B cell (primary cell): Measurements from ENCODE around the gene PPP1R3E. TPM values are rescaled to one million over a fixed set of nuclear protein-coding genes. Genes with fewer than 3 reads are reported as not detected.
"Not testable (repeated sequence)": the region's sequence is repeated elsewhere in the genome, so short reads cannot be mapped to it uniquely, and the experiment has no call there.

Experiments used
- ATAC-seq: fragments of 200-7000 bp; cut with Tn5 transposase; one replicate; pipeline ENCODE4 v1.10.0; 2021; ENCODE audit warnings: low read depth, mild to moderate bottlenecking, moderate number of reproducible peaks, moderate library complexity
- CTCF ChIA-PET: fragments of 350-600 bp; sonication (Branson Sonifier 250); formaldehyde crosslinking; loops from one replicate; lab custom pipeline; 2021; ENCODE audit warnings: antibody characterized with exemption, inconsistent platforms; lab: Charles Lee
- POLR2A ChIA-PET: fragments of 350-600 bp; sonication (Branson Sonifier 250); formaldehyde crosslinking; loops from one replicate; lab custom pipeline; 2021; ENCODE audit warnings: antibody characterized with exemption; lab: Charles Lee
- DNase-seq: peaks from one replicate; pipeline ENCODE4 v3.0.0; 2013
- H2AFZ ChIP-seq: 2 replicates; pipeline ENCODE4 v1.6.1; 2012; ENCODE audit warnings: mild to moderate bottlenecking, low read depth, low read length; ENCODE audit not compliant: insufficient read depth, poor library complexity, severe bottlenecking
- H3K27ac ChIP-seq, 2 donors: 1 replicate in 1 of 2; 2 replicates in 1 of 2; pipeline ENCODE4 v1.5.1; 2012 to 2013; ENCODE audit warnings: low read length in 2 of 2, mild to moderate bottlenecking in 2 of 2, moderate library complexity in 1 of 2
- H3K27me3 ChIP-seq, 4 experiments: fragments of 200-600 bp in 1 of 4; sonication (generic) in 1 of 4; replicated peaks in 1 of 4; 1 replicate in 2 of 4; 2 replicates in 2 of 4; pipeline versions ENCODE4 v1.6.1 to v1.7.0; 2013 to 2016; ENCODE audit warnings: low read length in 3 of 4, mild to moderate bottlenecking in 2 of 4, mixed read lengths in 1 of 4, moderate library complexity in 1 of 4; ENCODE audit not compliant: insufficient read depth in 4 of 4, control insufficient read depth in 3 of 4; ENCODE audit errors: control extremely low read depth in 1 of 4
- H3K36me3 ChIP-seq, 2 experiments: replicated peaks in 1 of 2; 1 replicate in 1 of 2; 2 replicates in 1 of 2; pipeline versions ENCODE4 v1.6.1 to v1.7.1; 2013; ENCODE audit warnings: low read length in 1 of 2; ENCODE audit not compliant: insufficient read depth in 2 of 2, control insufficient read depth in 1 of 2; ENCODE audit errors: control extremely low read depth in 1 of 2, extremely low read depth in 1 of 2
- H3K4me1 ChIP-seq, 2 donors: fragments of 200-600 bp in 1 of 2; sonication (generic) in 1 of 2; 1 replicate in 1 of 2; 2 replicates in 1 of 2; pipeline versions ENCODE4 v1.5.1 to v1.6.1; 2013 to 2017; ENCODE audit warnings: low read length in 2 of 2; ENCODE audit not compliant: control insufficient read depth in 2 of 2, insufficient read depth in 2 of 2
- H3K4me2 ChIP-seq: replicated peaks from 2 replicates; pipeline ENCODE3; 2012; ENCODE audit warnings: mild to moderate bottlenecking, low read depth, low read length; ENCODE audit not compliant: poor library complexity, severe bottlenecking
- H3K4me3 ChIP-seq, 5 experiments: fragments of 200-600 bp in 1 of 5; sonication (generic) in 1 of 5; 1 replicate in 3 of 5; 2 replicates in 2 of 5; pipeline versions ENCODE4 v1.5.1 to v1.7.0; 2011 to 2016; ENCODE audit warnings: low read length in 4 of 5, mild to moderate bottlenecking in 4 of 5, low read depth in 2 of 5, control low read depth in 1 of 5, moderate library complexity in 1 of 5; ENCODE audit not compliant: insufficient read depth in 1 of 5; ENCODE audit errors: control extremely low read depth in 1 of 5, extremely low read depth in 1 of 5
- H3K79me2 ChIP-seq: fragments of 200-600 bp; sonication (generic); one replicate; pipeline ENCODE4 v1.6.0; 2016; ENCODE audit warnings: low read length; ENCODE audit not compliant: control insufficient read depth, insufficient read depth
- H3K9ac ChIP-seq: fragments of 200-600 bp; sonication (generic); 2 replicates; pipeline ENCODE4 v1.6.1; 2017; ENCODE audit warnings: mild to moderate bottlenecking, low read length, moderate library complexity
- H3K9me3 ChIP-seq, 3 donors: one replicate each; pipeline versions ENCODE4 v1.6.1 to v1.7.1; 2013; ENCODE audit warnings: low read length in 2 of 3; ENCODE audit not compliant: control insufficient read depth in 2 of 3, insufficient read depth in 1 of 3; ENCODE audit errors: control extremely low read depth in 1 of 3
- H4K20me1 ChIP-seq: 2 replicates; pipeline ENCODE4 v1.6.0; 2012; ENCODE audit warnings: mild to moderate bottlenecking, low read length; ENCODE audit not compliant: insufficient read depth, control insufficient read depth, poor library complexity, severe bottlenecking
- H3K27ac Mint-ChIP-seq: one replicate; pipeline ENCODE4 v1.8.0; 2021; ENCODE audit warnings: mixed read lengths
- H3K27me3 Mint-ChIP-seq: one replicate; pipeline ENCODE4 v1.8.0; 2021; ENCODE audit warnings: mixed read lengths
- H3K4me1 Mint-ChIP-seq: one replicate; pipeline ENCODE4 v1.8.0; 2021; ENCODE audit warnings: mixed read lengths
- H3K4me3 Mint-ChIP-seq: one replicate; pipeline ENCODE4 v1.8.0; 2021; ENCODE audit warnings: mixed read lengths
- H3K9me3 Mint-ChIP-seq: one replicate; pipeline ENCODE4 v1.8.0; 2022; ENCODE audit warnings: mixed read lengths; ENCODE audit not compliant: insufficient read depth
- EZH2 ChIP-seq: IDR thresholded peaks from 2 replicates; pipeline ENCODE4 v1.6.1; 2012; ENCODE audit warnings: borderline replicate concordance, low read depth, mild to moderate bottlenecking, moderate library complexity, low read length; ENCODE audit not compliant: insufficient read depth, poor library complexity, severe bottlenecking
- WGBS: methylation state at CpG from one replicate; pipeline ENCODE4 v1.1.5; 2013; ENCODE audit warnings: missing lambda C conversion rate; ENCODE audit not compliant: insufficient coverage; 5-methylcytosine and 5-hydroxymethylcytosine counted together
- intact Hi-C: fragments of 100-400 bp; cut with micrococcal nuclease; formaldehyde crosslinking; loops from one replicate; pipeline ENCODE4 v1.10.0; 2022
- polyA plus RNA-seq: library from polyadenylated mRNA; depleted of rRNA; stranded (reverse); fragments of >200 nt; gene quantifications from 2 replicates; pipeline ENCODE4 v1.2.3, GENCODE V29; 2012
- total RNA-seq, 2 donors: library from RNA; stranded (reverse); fragments of 120-200 nt in 1 of 2; gene quantifications; 1 replicate in 1 of 2; 2 replicates in 1 of 2; pipeline versions ENCODE4 v1.2.3 to v1.2.4, GENCODE V29; 2013 to 2022
- TF ChIP-seq, protein P1 (sequence below): fragments of 200-600 bp; IDR thresholded peaks from one replicate; pipeline ENCODE4 v1.8.0; 2022; ENCODE audit warnings: antibody characterized with exemption, mild to moderate bottlenecking

The PPP1R3E gene
- total and polyA plus RNA-seq, 2 donors (not counting 1 experiment from before 2014, with no cell fraction given) = 56.9 to 76.7 TPM

DNA sequence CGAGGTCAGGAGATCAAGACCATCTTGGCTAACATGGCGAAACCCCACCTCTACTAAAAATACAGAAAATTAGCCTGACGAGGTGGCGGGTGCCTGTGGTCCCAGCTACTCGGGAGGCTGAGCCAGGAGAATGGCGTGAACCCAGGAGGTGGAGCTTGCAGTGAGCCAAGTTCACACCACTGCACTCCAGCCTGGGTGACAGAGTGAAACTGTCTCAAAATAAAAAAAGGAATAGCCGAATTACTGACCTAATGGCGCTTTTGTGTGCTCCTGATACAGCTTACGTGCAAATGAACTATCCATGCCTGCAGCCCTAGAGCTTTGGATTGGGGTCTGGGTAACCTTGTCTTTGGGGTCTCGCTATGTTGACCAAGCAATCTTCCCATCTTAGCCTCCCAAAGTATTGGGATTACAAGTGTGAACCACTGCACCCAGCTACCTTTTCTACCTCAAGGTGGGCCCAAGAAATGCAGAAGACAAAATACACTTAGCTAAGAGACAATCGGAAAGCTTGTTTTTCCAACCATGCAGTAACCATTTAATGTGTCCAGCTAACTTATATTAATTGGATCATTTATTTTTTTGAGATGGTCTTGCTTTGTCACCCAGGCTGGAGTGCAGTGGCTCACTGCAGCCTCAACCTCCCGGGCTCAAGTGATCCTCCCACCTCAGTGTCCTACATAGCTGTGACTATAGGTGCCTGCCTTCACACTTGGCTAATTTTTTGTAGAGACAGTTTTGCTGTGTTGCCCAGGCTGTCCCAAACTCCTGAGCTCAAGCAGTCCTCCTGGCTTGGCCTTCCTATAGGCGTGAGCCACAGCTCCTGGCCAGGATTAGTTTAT is 24.1 kb upstream of the PPP1R3E start:
- 87% methylated on average over 9 of the region's 13 CpGs for WGBS
- no peaks in the 10 kb centered on the region for H3K9me3 ChIP-seq
- ChIA-PET POLR2A (no interaction called here), CTCF (interaction anchor here (0.6 to 4.0 kb wide), 21 partner anchors 8 to 1030 kb away, joined by 3 to 24 read pairs (median 4); partner anchors contain the start of genes AP1G2 and PPP1R3E)
- intact Hi-C loops = no loop called here
- TF ChIP-seq, protein P1, sequence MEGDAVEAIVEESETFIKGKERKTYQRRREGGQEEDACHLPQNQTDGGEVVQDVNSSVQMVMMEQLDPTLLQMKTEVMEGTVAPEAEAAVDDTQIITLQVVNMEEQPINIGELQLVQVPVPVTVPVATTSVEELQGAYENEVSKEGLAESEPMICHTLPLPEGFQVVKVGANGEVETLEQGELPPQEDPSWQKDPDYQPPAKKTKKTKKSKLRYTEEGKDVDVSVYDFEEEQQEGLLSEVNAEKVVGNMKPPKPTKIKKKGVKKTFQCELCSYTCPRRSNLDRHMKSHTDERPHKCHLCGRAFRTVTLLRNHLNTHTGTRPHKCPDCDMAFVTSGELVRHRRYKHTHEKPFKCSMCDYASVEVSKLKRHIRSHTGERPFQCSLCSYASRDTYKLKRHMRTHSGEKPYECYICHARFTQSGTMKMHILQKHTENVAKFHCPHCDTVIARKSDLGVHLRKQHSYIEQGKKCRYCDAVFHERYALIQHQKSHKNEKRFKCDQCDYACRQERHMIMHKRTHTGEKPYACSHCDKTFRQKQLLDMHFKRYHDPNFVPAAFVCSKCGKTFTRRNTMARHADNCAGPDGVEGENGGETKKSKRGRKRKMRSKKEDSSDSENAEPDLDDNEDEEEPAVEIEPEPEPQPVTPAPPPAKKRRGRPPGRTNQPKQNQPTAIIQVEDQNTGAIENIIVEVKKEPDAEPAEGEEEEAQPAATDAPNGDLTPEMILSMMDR = no peak
- no peak for TF ChIP-seq EZH2
- DNase-seq (no peak), ATAC-seq (no peak)
- H3K4me1 ChIP-seq = peaks cover 12 to 15% of the 10 kb centered on the region in 2 donors
- H4K20me1 ChIP-seq = peaks cover 13% of the 10 kb centered on the region
- no peak overlapping the region for H3K4me3 ChIP-seq
- Mint-ChIP-seq H3K4me1 (peaks cover 20% of the 10 kb centered on the region), H3K4me3 (no peak overlapping the region), H3K27me3 (peaks cover 3% of the 10 kb centered on the region), H3K27ac (no peak overlapping the region), H3K9me3 (no peaks in the 10 kb centered on the region)
- H3K27me3 ChIP-seq = no peaks in the 10 kb centered on the region
- H3K36me3 ChIP-seq = peaks cover 7 to 32% of the 10 kb centered on the region in 2 experiments
- no peak overlapping the region for H3K9ac ChIP-seq
- H3K79me2 ChIP-seq = peaks cover 15% of the 10 kb centered on the region
- no peak overlapping the region for H3K27ac ChIP-seq
- H2AFZ ChIP-seq = no peak overlapping the region
- no peak overlapping the region for H3K4me2 ChIP-seq

DNA sequence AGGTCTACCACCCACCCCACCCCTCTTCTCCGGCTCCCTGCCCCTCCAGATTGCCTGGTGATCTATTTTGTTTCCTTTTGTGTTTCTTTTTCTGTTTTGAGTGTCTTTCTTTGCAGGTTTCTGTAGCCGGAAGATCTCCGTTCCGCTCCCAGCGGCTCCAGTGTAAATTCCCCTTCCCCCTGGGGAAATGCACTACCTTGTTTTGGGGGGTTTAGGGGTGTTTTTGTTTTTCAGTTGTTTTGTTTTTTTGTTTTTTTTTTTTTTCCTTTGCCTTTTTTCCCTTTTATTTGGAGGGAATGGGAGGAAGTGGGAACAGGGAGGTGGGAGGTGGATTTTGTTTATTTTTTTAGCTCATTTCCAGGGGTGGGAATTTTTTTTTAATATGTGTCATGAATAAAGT is 23.1 kb upstream of the PPP1R3E start:
- H3K4me3 Mint-ChIP-seq, H2AFZ ChIP-seq, H3K9me3 Mint-ChIP-seq, H3K27ac ChIP-seq, H3K27me3 Mint-ChIP-seq, H3K4me3 ChIP-seq, H3K9ac ChIP-seq, H3K9me3 ChIP-seq, ATAC-seq, DNase-seq, H3K27ac Mint-ChIP-seq, H3K27me3 ChIP-seq, intact Hi-C loops, H3K4me2 ChIP-seq, POLR2A ChIA-PET: not testable (repeated sequence)
- no CpG with 5 or more reads among the region's 5 CpGs for WGBS
- peaks cover 12 to 15% of the 10 kb centered on the region in 2 donors for H3K4me1 ChIP-seq
- peaks cover 13% of the 10 kb centered on the region for H4K20me1 ChIP-seq
- H3K36me3 ChIP-seq = peaks cover 7 to 32% of the 10 kb centered on the region in 2 experiments
- H3K4me1 Mint-ChIP-seq = peaks cover 24% of the 10 kb centered on the region
- peaks cover 15% of the 10 kb centered on the region for H3K79me2 ChIP-seq
- CTCF ChIA-PET = interaction anchor here (0.6 to 4.0 kb wide), 10 partner anchors 10 to 1031 kb away, joined by 3 to 24 read pairs (median 3); partner anchors contain the start of gene PPP1R3E
